K562 (cell line): ENCODE data around the gene HOXA4. TPM values are rescaled to one million over a fixed set of nuclear protein-coding genes. Genes with fewer than 3 reads are reported as not detected.

Experiments used
- ATAC-seq: fragments of 200-7000 bp; cut with Tn5 transposase; 3 replicates; pipeline ENCODE4 v1.9.1; 2020; ENCODE audit warnings: moderate library complexity
- BruUV-seq: library from RNA; stranded (reverse); fragments of 400-500 nt; replicated peaks from 2 replicates; lab custom pipeline; 2021; lab: Mats Ljungman, UMichigan
- CTCF ChIA-PET: fragments of 300-600 bp; formaldehyde crosslinking; extraction: SDS; loops from one replicate; lab custom pipeline; 2021; ENCODE audit warnings: low intra/inter-chr PET ratio; lab: Yijun Ruan, JAX
- POLR2A ChIA-PET: fragments of 300-600, 350-650 bp; sonication (Branson Sonifier 250); formaldehyde crosslinking; extraction: SDS; loops from one replicate; lab custom pipeline; 2021; ENCODE audit warnings: antibody characterized with exemption, inconsistent platforms; lab: Yijun Ruan, JAX
- DNase-seq, 4 experiments: peaks; one replicate each; pipeline versions ENCODE4 v3.0.0 to v3.0.0-alpha.2; 2011 to 2018; ENCODE audit warnings: low spot score in 3 of 4, mixed read lengths in 3 of 4; ENCODE audit errors: extremely low read depth in 1 of 4
- FAIRE-seq: peaks from 2 replicates; lab custom pipeline; 2011; peaks lifted over from hg19 to GRCh38; lab: Jason Lieb, UNC
- H2AFZ ChIP-seq: 2 replicates; pipeline ENCODE4 v1.6.0; 2011; ENCODE audit warnings: low read depth, low read length, control low read depth, inconsistent platforms
- H3K27ac ChIP-seq: fragments of 200-600 bp; 3 replicates; pipeline ENCODE4 v1.8.0; 2011; ENCODE audit warnings: low read depth, mild to moderate bottlenecking, control low read depth, inconsistent platforms, low read length, moderate library complexity, mixed read lengths; ENCODE audit errors: extremely low read depth
- H3K27me3 ChIP-seq, 2 experiments: fragments of 300-600 bp in 1 of 2; 2 replicates in 1 of 2; 3 replicates in 1 of 2; pipeline versions ENCODE4 v1.6.0 to v1.8.0; 2011; ENCODE audit warnings: inconsistent platforms in 2 of 2, low read length in 2 of 2, mild to moderate bottlenecking in 1 of 2, mixed read lengths in 1 of 2, moderate library complexity in 1 of 2; ENCODE audit not compliant: control insufficient read depth in 2 of 2, insufficient read depth in 2 of 2
- H3K36me3 ChIP-seq: fragments of 300-600 bp; 3 replicates; pipeline ENCODE4 v1.8.0; 2011; ENCODE audit warnings: mild to moderate bottlenecking, low read length, inconsistent platforms; ENCODE audit not compliant: control insufficient read depth, insufficient read depth
- H3K4me1 ChIP-seq, 2 experiments: fragments of 200-600 bp in 1 of 2; replicated peaks in 1 of 2; 2 replicates in 1 of 2; 3 replicates in 1 of 2; pipeline versions ENCODE4 v1.5.1 to v1.8.0; 2011; ENCODE audit warnings: inconsistent platforms in 2 of 2, low read length in 2 of 2, mild to moderate bottlenecking in 1 of 2, mixed read lengths in 1 of 2, moderate library complexity in 1 of 2; ENCODE audit not compliant: control insufficient read depth in 2 of 2, insufficient read depth in 2 of 2
- H3K4me2 ChIP-seq: 2 replicates; pipeline ENCODE4 v1.6.1; 2011; ENCODE audit warnings: low read length, control low read depth, inconsistent platforms, mixed read lengths; ENCODE audit not compliant: insufficient read depth
- H3K4me3 ChIP-seq: fragments of 200-600 bp; sonication (generic), shearing (Covaris generic); 2 replicates; pipeline ENCODE4 v1.5.1; 2016; ENCODE audit warnings: control low read depth, inconsistent platforms
- H3K79me2 ChIP-seq: fragments of 200-600 bp; 3 replicates; pipeline ENCODE4 v1.8.0; 2011; ENCODE audit warnings: low read length, inconsistent platforms; ENCODE audit not compliant: control insufficient read depth, insufficient read depth
- H3K9ac ChIP-seq, 2 experiments: 2 replicates each; pipeline versions ENCODE4 v1.6.0 to v1.6.1; 2011; ENCODE audit warnings: low read depth in 2 of 2, low read length in 2 of 2, control low read depth in 1 of 2, inconsistent platforms in 1 of 2, mild to moderate bottlenecking in 1 of 2, mixed read lengths in 1 of 2; ENCODE audit not compliant: insufficient read depth in 1 of 2
- H3K9me1 ChIP-seq: one replicate; pipeline ENCODE4 v1.6.0; 2011; ENCODE audit warnings: inconsistent platforms, mild to moderate bottlenecking, low read length, moderate library complexity; ENCODE audit not compliant: control insufficient read depth, insufficient read depth
- H3K9me3 ChIP-seq: replicated peaks from 2 replicates; pipeline ENCODE4 v1.5.1; 2011; ENCODE audit warnings: low read depth, low read length, inconsistent platforms; ENCODE audit not compliant: control insufficient read depth, insufficient read depth
- H4K20me1 ChIP-seq: replicated peaks from 2 replicates; pipeline ENCODE4 v1.6.1; 2011; ENCODE audit warnings: low read length, inconsistent platforms, mixed read lengths; ENCODE audit not compliant: control insufficient read depth, insufficient read depth
- BHLHE40 ChIP-seq: IDR thresholded peaks from 2 replicates; pipeline ENCODE4 v1.6.1; 2011; ENCODE audit warnings: low read length, improper control_type of control experiment
- EGR1 ChIP-seq: fragments of 450-650 bp; conservative IDR thresholded peaks from 2 replicates; pipeline ENCODE4 v1.6.1; 2017; ENCODE audit warnings: mild to moderate bottlenecking
- EHMT2 ChIP-seq: fragments of 450-650 bp; IDR thresholded peaks from 2 replicates; pipeline ENCODE4 v1.6.1; 2018; ENCODE audit warnings: antibody characterized with exemption
- KAT2B ChIP-seq: IDR thresholded peaks from one replicate; pipeline ENCODE4 v1.6.1; 2012; ENCODE audit warnings: low read depth, mild to moderate bottlenecking, control low read depth, inconsistent platforms, low read length, moderate library complexity
- MCM7 ChIP-seq, 2 experiments: fragments of 450-650 bp; IDR thresholded peaks; 2 replicates each; pipeline ENCODE4 v1.6.1; 2016 to 2018
- POLR2AphosphoS2 ChIP-seq: IDR thresholded peaks from 2 replicates; pipeline ENCODE4 v1.6.1; 2012; ENCODE audit warnings: low read length, improper control_type of control experiment
- RNF2 ChIP-seq: sonication (generic); IDR thresholded peaks from 2 replicates; pipeline ENCODE4 v1.6.1; 2016
- TCF3 ChIP-seq: sonication (generic); formaldehyde crosslinking; IDR thresholded peaks from 2 replicates; pipeline ENCODE4 v1.4.0; 2020; ENCODE audit warnings: mild to moderate bottlenecking, missing genetic modification reagents
- ZNF77 ChIP-seq: fragments of 250-450 bp; sonication (Bioruptor Pico); IDR thresholded peaks from 2 replicates; pipeline ENCODE4 v1.5.0; 2020
- WGBS: fragments of 100-300 bp; shearing (Covaris generic); methylation state at CpG from one replicate; pipeline ENCODE4 v1.1.6; 2016; ENCODE audit warnings: low coverage, mixed read lengths; ENCODE audit not compliant: insufficient coverage; ENCODE audit errors: missing lambda C conversion rate; 5-methylcytosine and 5-hydroxymethylcytosine counted together
- in situ Hi-C: fragments of 300-500 bp; cut with MboI; formaldehyde crosslinking; loops from 4 replicates; pipeline ENCODE4 v1.15.0; 2018; ENCODE audit warnings: inconsistent platforms, mixed read lengths
- intact Hi-C: fragments of 100-400 bp; cut with micrococcal nuclease; formaldehyde crosslinking; loops from 2 replicates; pipeline ENCODE4 v1.14.2; 2022
- polyA plus RNA-seq, 8 experiments: library from polyadenylated mRNA; depleted of rRNA in 4 of 8; stranded (reverse) in 5 of 8; unstranded in 3 of 8; fragments of >200 nt; fragmentation: Nextera tagmentation in 2 of 8; fragmentation: Illumina TruSeq in 1 of 8; extraction: Ambion mirVana in 2 of 8; extraction: Trizol in 1 of 8; gene quantifications; 2 replicates each; pipeline versions ENCODE4 v1.2.1 to v1.2.3, GENCODE V29; 2011 to 2014; ENCODE audit warnings: inconsistent platforms in 1 of 8, missing spikeins in 1 of 8
- total RNA-seq, 7 experiments: library from RNA; depleted of rRNA in 6 of 7; stranded (reverse); fragments of >200 nt in 6 of 7; fragmentation: Illumina TruSeq in 2 of 7; extraction: Trizol in 2 of 7; gene quantifications; 2 replicates each; pipeline versions ENCODE4 v1.2.1 to v1.2.3, GENCODE V29; 2011 to 2021; ENCODE audit warnings: low replicate concordance in 1 of 7

Gene HOXA4
- total and polyA plus RNA-seq, 9 of the 15 experiments (the other 6 are each of a cell fraction or from before 2014, with no cell fraction given), result not detected

DNA sequence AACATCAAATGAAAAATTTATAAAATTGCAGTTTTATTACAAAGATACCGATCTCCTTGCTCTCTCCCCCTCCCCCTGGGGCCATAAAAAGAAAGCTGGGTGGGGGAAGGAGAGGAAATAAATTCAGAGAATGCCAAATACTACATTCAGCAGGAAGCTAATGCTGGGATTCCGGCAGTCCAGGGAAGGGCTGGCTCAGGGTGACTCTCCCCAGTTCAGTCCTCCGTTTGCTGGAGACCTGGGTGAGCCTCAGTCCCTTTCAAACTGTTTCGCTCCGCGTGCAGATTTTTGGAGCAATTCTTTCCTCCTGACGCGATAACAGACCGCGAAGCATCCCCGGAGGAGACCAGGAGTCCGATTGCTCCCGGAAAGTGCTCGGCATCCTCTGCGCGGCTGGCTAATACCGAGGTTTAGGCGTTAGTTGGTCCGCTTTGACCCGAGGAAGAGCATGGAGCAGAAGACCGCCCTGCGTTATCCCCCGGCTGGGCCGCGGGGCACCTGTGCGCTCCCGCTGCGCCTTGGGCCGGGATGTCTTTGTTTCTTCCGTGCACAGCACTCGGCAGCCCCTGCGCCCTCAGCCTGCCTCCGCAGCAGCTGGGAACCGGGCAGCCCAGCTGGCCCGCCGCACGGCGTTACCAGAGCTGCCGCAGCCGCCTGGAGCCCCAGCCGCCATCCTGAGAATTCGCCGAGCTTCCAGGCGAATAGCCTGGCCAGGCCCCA, 24.2 kb downstream of the HOXA4 start:
- no peaks in the 10 kb centered on the region for H3K9me1 ChIP-seq
- H3K4me2 ChIP-seq, result no peak overlapping the region
- TF ChIP-seq MCM7 (IDR thresholded peaks at IDR 0.05), result no peak
- TF ChIP-seq ZNF77, result no peak
- no peak for TF ChIP-seq BHLHE40
- no peak for TF ChIP-seq TCF3 (CRISPR knock-in tag)
- TF ChIP-seq KAT2B, result no peak
- TF ChIP-seq POLR2AphosphoS2, result no peak
- TF ChIP-seq EGR1, result no peak
- no peak for TF ChIP-seq EHMT2
- TF ChIP-seq RNF2, result no peak
- H3K27me3 ChIP-seq, result peaks cover 63 to 79% of the 10 kb centered on the region in 2 experiments
- no peaks in the 10 kb centered on the region for H3K9me3 ChIP-seq
- in situ Hi-C loops (no loop called here), intact Hi-C loops (no loop called here)
- ChIA-PET POLR2A (no interaction called here), CTCF (no interaction called here)
- no TSS peak for BruUV-seq
- no peak overlapping the region for H3K9ac ChIP-seq
- peaks cover 0 to 16% of the 10 kb centered on the region in 2 experiments; a peak in 2 of 5 replicates for H3K4me1 ChIP-seq
- H3K36me3 ChIP-seq, result no peaks in the 10 kb centered on the region
- no peak overlapping the region for H3K27ac ChIP-seq
- no peak for ATAC-seq
- H4K20me1 ChIP-seq, result no peaks in the 10 kb centered on the region
- H2AFZ ChIP-seq, result no peak overlapping the region
- no peak for DNase-seq
- no peaks in the 10 kb centered on the region for H3K79me2 ChIP-seq
- H3K4me3 ChIP-seq, result no peak overlapping the region
- FAIRE-seq, result no peak
- 22% methylated on average over 31 of the region's 44 CpGs for WGBS
